GM19463 (cell line): ENCODE measurements around the gene UBE2K.
"Not testable (repeated sequence)": the region's sequence is repeated elsewhere in the genome, so short reads cannot be mapped to it uniquely, and the experiment has no call there.

Source experiments
- ATAC-seq: cut with Tn5 transposase; IDR thresholded peaks from one replicate; pipeline ENCODE4 v1.9.1; 2021; ENCODE audit warnings: mild to moderate bottlenecking, moderate library complexity; ENCODE audit not compliant: unreplicated experiment

The UBE2K gene

GRCh38 chr4:39792529-39792928 lies 94.6 kb downstream of the UBE2K start:
- ATAC-seq = no peak

GRCh38 chr4:39792976-39793375 lies 95.0 kb downstream of the UBE2K start:
- ATAC-seq = not testable (repeated sequence)

GRCh38 chr4:39802005-39802404 lies 104.1 kb downstream of the UBE2K start:
- no peak for ATAC-seq

- no peak for ATAC-seq
These were observed 110.4 kb downstream of the UBE2K start for GRCh38 chr4:39808231-39808749.

- ATAC-seq = no peak
These were observed 114.6 kb downstream of the UBE2K start for GRCh38 chr4:39812500-39812899.

GRCh38 chr4:39813033-39813432 lies 115.1 kb downstream of the UBE2K start:
- ATAC-seq = not testable (repeated sequence)

GRCh38 chr4:39813761-39814160 lies 115.8 kb downstream of the UBE2K start:
- ATAC-seq = not testable (repeated sequence)

GRCh38 chr4:39814403-39815185 lies 116.7 kb downstream of the UBE2K start:
- no peak for ATAC-seq

- no peak for ATAC-seq
These were observed 120.7 kb downstream of the UBE2K start for GRCh38 chr4:39818646-39819045.

- no peak for ATAC-seq
These were observed 122.2 kb downstream of the UBE2K start for GRCh38 chr4:39820186-39820585.

GRCh38 chr4:39821951-39822350 lies 124.0 kb downstream of the UBE2K start:
- no peak for ATAC-seq

- ATAC-seq = no peak
These were observed 124.7 kb downstream of the UBE2K start for GRCh38 chr4:39822662-39823061.

- no peak for ATAC-seq
These were observed 125.3 kb downstream of the UBE2K start for GRCh38 chr4:39823191-39823590.

GRCh38 chr4:39825090-39825489 lies 127.2 kb downstream of the UBE2K start:
- no peak for ATAC-seq

GRCh38 chr4:39825741-39826231 lies 127.8 kb downstream of the UBE2K start:
- ATAC-seq = no peak
